ENCODE data around the gene GHR.

GRCh38 chr5:42665857-42666256 lies 242.6 kb downstream of the GHR start:
- TF ChIP-seq CTCF (IDR thresholded peaks at IDR 0.05; ENCODE audit: low read depth, low read length) (no peak), POLR2A (IDR thresholded peaks at IDR 0.05; ENCODE audit: extremely low read depth, insufficient read length) (no peak)

Data from NB4 (cell line).